Testis (tissue), 3 donors: ENCODE results near the gene PSD4. TPM values are rescaled to one million over a fixed set of nuclear protein-coding genes. Genes with fewer than 3 reads are reported as not detected.

ENCODE experiments used
- DNase-seq: peaks from one replicate; pipeline ENCODE4 v3.0.0-alpha.2; 2019
- H3K27ac ChIP-seq, 2 donors: fragments of 200-600 bp; sonication (generic); one replicate each; pipeline ENCODE4 v1.5.1; 2019
- H3K27me3 ChIP-seq: fragments of 200-600 bp; sonication (generic); one replicate; pipeline ENCODE4 v1.5.1; 2019
- H3K36me3 ChIP-seq: fragments of 200-600 bp; sonication (generic); one replicate; pipeline ENCODE4 v1.5.1; 2017; ENCODE audit warnings: low read depth; ENCODE audit errors: missing control alignments
- H3K4me1 ChIP-seq: fragments of 200-600 bp; sonication (generic); one replicate; pipeline ENCODE4 v1.5.1; 2019
- H3K4me3 ChIP-seq, 2 donors: fragments of 200-600 bp; sonication (generic); one replicate each; pipeline ENCODE4 v1.5.1; 2017 to 2019
- H3K9me3 ChIP-seq: fragments of 200-600 bp; sonication (generic); one replicate; pipeline ENCODE4 v1.5.1; 2017
- POLR2A ChIP-seq: fragments of 450-650 bp; IDR thresholded peaks from one replicate; pipeline ENCODE4 v1.6.1; 2017; ENCODE audit warnings: antibody characterized with exemption, mild to moderate bottlenecking, moderate library complexity
- WGBS, 2 donors: methylation state at CpG; one replicate each; pipeline ENCODE4 v1.1.5; 2018; 5-methylcytosine and 5-hydroxymethylcytosine counted together
- intact Hi-C: fragments of 100-400 bp; cut with DNase I; formaldehyde crosslinking; loops from one replicate; pipeline ENCODE4 v1.15.1; 2023; ENCODE audit warnings: low total_unique reads
- polyA plus RNA-seq: library from polyadenylated mRNA; stranded (reverse); fragments of 350-450 nt; fragmentation: Illumina TruSeq; extraction: RNeasy Lipid Tissue Mini Kit (QIAGEN cat#74804); gene quantifications from one replicate; pipeline ENCODE4 v1.2.3, GENCODE V29; 2014; ENCODE audit warnings: low read depth, low replicate concordance; ENCODE audit not compliant: insufficient read depth
- total RNA-seq, 2 donors: library from RNA; depleted of rRNA; stranded (reverse); fragments of >200 nt; gene quantifications; one replicate each; pipeline ENCODE4 v1.2.3, GENCODE V29; 2016
- TF ChIP-seq, protein P1 (sequence below), 3 experiments: fragments of 450-650 bp in 2 of 3; fragments of 200-600 bp in 1 of 3; sonication (generic) in 1 of 3; IDR thresholded peaks; one replicate each; pipeline ENCODE4 v1.5.1; 2016 to 2019; ENCODE audit warnings: antibody characterized with exemption in 3 of 3, mild to moderate bottlenecking in 2 of 3, moderate library complexity in 1 of 3

PSD4 gene
- total and polyA plus RNA-seq, 3 donors from 2014 or later: 18.7 to 35.9 (median 22.8) TPM

DNA sequence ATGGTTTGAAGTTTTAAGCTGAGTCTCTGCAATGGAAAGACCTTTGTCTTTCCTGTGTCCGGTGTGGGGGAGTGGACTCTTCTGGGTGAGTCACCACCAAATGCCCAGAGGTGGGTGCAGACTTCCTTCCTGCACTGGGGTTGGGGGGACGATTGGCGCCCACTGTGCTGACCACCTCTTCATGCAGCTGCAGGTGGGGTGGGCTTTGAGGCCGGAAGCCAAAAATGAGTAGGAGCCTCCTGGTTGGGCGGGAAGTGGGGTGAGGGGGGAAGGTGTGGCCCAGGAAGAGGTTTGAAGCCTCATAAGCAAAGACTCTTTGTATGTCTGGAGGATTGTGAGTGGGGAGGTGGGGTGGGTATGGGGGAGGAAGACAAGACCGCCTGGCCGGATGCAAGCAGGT is 77.3 kb downstream of the PSD4 start:
- Histone ChIP-seq H3K27ac (no peak overlapping the region), H3K9me3 (no peaks in the 10 kb centered on the region), H3K4me1 (no peaks in the 10 kb centered on the region), H3K36me3 (no peaks in the 10 kb centered on the region), H3K27me3 (no peaks in the 10 kb centered on the region), H3K4me3 (no peak overlapping the region)
- 77 to 84% methylated on average over 7 of the region's 7 CpGs for WGBS, 2 donors
- intact Hi-C loops: no loop called here
- TF ChIP-seq, protein P1, sequence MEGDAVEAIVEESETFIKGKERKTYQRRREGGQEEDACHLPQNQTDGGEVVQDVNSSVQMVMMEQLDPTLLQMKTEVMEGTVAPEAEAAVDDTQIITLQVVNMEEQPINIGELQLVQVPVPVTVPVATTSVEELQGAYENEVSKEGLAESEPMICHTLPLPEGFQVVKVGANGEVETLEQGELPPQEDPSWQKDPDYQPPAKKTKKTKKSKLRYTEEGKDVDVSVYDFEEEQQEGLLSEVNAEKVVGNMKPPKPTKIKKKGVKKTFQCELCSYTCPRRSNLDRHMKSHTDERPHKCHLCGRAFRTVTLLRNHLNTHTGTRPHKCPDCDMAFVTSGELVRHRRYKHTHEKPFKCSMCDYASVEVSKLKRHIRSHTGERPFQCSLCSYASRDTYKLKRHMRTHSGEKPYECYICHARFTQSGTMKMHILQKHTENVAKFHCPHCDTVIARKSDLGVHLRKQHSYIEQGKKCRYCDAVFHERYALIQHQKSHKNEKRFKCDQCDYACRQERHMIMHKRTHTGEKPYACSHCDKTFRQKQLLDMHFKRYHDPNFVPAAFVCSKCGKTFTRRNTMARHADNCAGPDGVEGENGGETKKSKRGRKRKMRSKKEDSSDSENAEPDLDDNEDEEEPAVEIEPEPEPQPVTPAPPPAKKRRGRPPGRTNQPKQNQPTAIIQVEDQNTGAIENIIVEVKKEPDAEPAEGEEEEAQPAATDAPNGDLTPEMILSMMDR (IDR thresholded peaks at IDR 0.05): no peak
- TF ChIP-seq POLR2A: no peak
- DNase-seq: no peak

DNA sequence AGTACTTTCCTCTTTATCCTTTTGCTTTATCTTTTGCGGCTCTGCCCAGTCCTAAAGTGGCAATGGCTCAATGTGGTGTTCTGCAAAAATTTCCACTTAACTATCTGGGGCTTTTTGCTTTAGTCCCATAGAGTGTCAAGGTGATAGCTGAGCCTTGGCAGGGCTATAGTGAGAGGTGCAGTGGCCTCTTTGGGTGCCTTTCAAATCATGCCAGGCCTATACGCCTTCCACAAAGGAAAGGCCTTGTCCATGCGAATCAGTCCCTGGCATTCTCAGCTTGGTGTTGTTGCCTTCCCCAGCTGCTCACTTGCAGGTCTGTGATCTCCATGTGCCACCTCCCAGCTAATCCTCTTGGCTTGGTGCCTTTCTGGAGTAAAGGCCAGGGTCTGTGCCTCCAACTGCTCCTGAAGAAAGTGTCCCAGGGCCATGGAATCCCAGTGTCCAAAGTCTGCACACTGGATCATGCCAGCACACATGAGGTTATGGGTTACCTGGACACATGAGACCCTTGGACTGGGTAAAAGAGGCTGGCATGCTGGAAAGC is 78.3 kb downstream of the PSD4 start:
- Histone ChIP-seq H3K4me1 (no peaks in the 10 kb centered on the region), H3K36me3 (no peaks in the 10 kb centered on the region), H3K27me3 (no peaks in the 10 kb centered on the region), H3K27ac (no peak overlapping the region), H3K9me3 (no peaks in the 10 kb centered on the region), H3K4me3 (no peak overlapping the region)
- no peak for DNase-seq
- TF ChIP-seq, protein P1 (IDR thresholded peaks at IDR 0.05): no peak
- intact Hi-C loops: no loop called here
- WGBS, 2 donors: 98 to 99% methylated on average over 3 of the region's 3 CpGs

DNA sequence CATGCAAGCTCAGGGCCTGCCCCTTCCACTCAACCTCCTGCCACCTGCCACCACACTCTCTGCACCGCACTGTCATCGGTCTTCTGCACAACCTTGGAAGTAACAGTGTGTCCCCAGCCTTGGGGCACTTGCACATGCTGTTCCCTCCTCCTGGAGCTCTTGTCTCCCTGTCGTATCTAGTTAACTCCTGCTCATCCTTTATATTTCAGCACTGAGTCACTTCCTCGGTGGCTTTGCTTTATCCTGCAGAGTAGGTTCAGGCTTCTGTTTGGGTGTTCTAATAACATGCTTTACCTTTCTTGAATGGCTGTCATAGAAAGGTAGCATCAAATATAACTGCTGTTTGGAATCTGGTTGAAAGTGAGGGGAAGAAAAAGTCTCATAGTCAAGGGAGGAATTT is 79.7 kb downstream of the PSD4 start:
- Histone ChIP-seq H3K4me1 (no peaks in the 10 kb centered on the region), H3K9me3 (no peaks in the 10 kb centered on the region), H3K27ac (no peak overlapping the region), H3K36me3 (no peaks in the 10 kb centered on the region), H3K27me3 (no peaks in the 10 kb centered on the region), H3K4me3 (no peak overlapping the region)
- intact Hi-C loops: no loop called here
- 59 to 86% methylated on average over 4 of the region's 4 CpGs for WGBS, 2 donors
- TF ChIP-seq POLR2A: no peak
- TF ChIP-seq, protein P1 (IDR thresholded peaks at IDR 0.05): no peak
- no peak for DNase-seq

DNA sequence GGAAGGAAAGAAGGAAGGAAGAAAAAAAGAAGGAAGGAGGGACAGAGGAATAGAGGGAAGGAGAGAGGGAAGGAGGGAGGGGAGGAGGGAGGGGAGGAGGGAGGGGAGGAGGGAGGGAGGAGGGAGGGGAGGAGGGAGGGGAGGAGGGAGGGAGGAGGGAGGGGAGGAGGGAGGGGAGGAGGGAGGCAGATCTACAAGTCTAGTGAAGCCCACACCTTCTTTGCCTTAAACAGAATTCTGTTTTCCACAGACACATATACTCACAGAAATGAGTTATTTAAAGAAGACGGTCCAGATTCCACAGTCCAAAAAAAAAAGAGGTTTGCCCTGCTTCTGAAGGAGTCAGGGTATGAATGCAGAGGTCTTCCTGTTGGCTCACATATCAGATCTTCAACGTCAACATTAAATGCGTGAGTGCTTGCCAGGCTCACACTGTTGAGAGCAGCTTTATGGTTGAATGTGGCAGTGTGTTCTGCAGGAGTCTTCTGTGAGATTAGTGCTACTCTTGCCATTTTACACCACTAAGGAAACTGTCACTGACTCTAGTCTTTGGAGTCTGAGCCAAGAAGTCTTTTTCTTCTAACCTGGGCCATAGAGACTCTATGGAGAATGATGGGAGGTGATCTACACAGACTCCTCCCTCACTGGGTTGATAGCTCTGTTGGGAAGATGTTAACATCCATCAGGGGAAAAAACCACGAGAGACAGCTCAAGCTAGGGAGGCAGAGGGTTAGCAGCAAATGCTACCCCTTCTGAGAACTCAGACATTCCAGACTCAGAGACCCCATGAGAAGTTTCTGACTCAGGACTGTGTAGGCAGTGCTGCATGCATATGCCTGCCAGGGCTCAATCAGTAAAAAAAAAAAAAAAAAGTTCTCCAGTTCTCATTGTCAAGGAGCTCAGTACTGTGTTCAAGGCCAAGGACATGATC is 81.6 kb downstream of the PSD4 start:
- intact Hi-C loops: no loop called here
- Histone ChIP-seq H3K9me3 (no peaks in the 10 kb centered on the region), H3K27me3 (no peaks in the 10 kb centered on the region), H3K4me3 (no peak overlapping the region), H3K36me3 (no peaks in the 10 kb centered on the region), H3K27ac (no peak overlapping the region), H3K4me1 (no peaks in the 10 kb centered on the region)
- TF ChIP-seq, protein P1 (IDR thresholded peaks at IDR 0.05): no peak
- no peak for TF ChIP-seq POLR2A
- WGBS, 2 donors: 60 to 66% methylated on average over 4 of the region's 4 CpGs
- DNase-seq: no peak
